BJ (cell line): ENCODE measurements around the gene HTRA2. TPM values are rescaled to one million over a fixed set of nuclear protein-coding genes. Genes with fewer than 3 reads are reported as not detected.

ENCODE experiments used
- CTCF ChIA-PET: fragments of 350-600 bp; formaldehyde crosslinking; extraction: SDS; loops from one replicate; lab custom pipeline; 2021; ENCODE audit warnings: antibody characterized with exemption, inconsistent platforms; lab: Yijun Ruan, JAX
- POLR2A ChIA-PET: fragments of 300-600 bp; sonication (Branson Sonifier 250); formaldehyde crosslinking; extraction: SDS; loops from one replicate; lab custom pipeline; 2021; ENCODE audit warnings: antibody characterized with exemption; lab: Charles Lee
- DNase-seq: peaks from one replicate; pipeline ENCODE4 v3.0.0-alpha.2; 2011; ENCODE audit warnings: low read depth
- H3K27me3 ChIP-seq: 2 replicates; pipeline ENCODE4 v1.6.0; 2011; ENCODE audit warnings: low read length; ENCODE audit not compliant: control insufficient read depth, insufficient read depth
- H3K36me3 ChIP-seq: 2 replicates; pipeline ENCODE4 v1.5.1; 2011; ENCODE audit warnings: low read length; ENCODE audit not compliant: control insufficient read depth, insufficient read depth
- H3K4me3 ChIP-seq: 2 replicates; pipeline ENCODE4 v1.5.1; 2011; ENCODE audit warnings: low read depth, mild to moderate bottlenecking, control low read depth, low read length
- CTCF ChIP-seq: IDR thresholded peaks from 2 replicates; pipeline ENCODE4 v1.5.1; 2011; ENCODE audit warnings: low read depth, mild to moderate bottlenecking, control low read depth, inconsistent platforms, low read length, moderate library complexity; ENCODE audit not compliant: insufficient read depth
- polyA plus RNA-seq: library from polyadenylated mRNA; depleted of rRNA; stranded (reverse); fragments of >200 nt; gene quantifications from 2 replicates; pipeline ENCODE4 v1.2.3, GENCODE V29; 2011

HTRA2 gene
- polyA plus RNA-seq, 1 experiment: 36.1 TPM

GRCh38 chr2:74544634-74545033 lies 14.9 kb downstream of the HTRA2 start:
- ChIA-PET POLR2A (no interaction called here), CTCF (interaction anchor here (0.8 to 1.2 kb wide), 3 partner anchors 11 to 57 kb away, joined by 3 to 4 read pairs (median 3); no protein-coding TSS in a partner anchor)
- TF ChIP-seq CTCF: peak; percentile 9; the same call in 1 of the 2 replicates
- H3K27me3 ChIP-seq: no peaks in the 10 kb centered on the region
- no peak for DNase-seq
- peaks cover 4% of the 10 kb centered on the region; the same call in 1 of the 2 replicates for H3K36me3 ChIP-seq
- no peak overlapping the region for H3K4me3 ChIP-seq

GRCh38 chr2:74546004-74546403 lies 16.3 kb downstream of the HTRA2 start:
- DNase-seq: no peak
- Histone ChIP-seq H3K27me3 (no peaks in the 10 kb centered on the region), H3K4me3 (no peak overlapping the region), H3K36me3 (no peaks in the 10 kb centered on the region)
- TF ChIP-seq CTCF: no peak
- ChIA-PET POLR2A (no interaction called here), CTCF (no interaction called here)

GRCh38 chr2:74548285-74548899 lies 18.7 kb downstream of the HTRA2 start:
- Histone ChIP-seq H3K27me3 (no peaks in the 10 kb centered on the region), H3K36me3 (no peaks in the 10 kb centered on the region), H3K4me3 (peak overlapping the region; percentile 42)
- ChIA-PET POLR2A (no interaction called here), CTCF (interaction anchor here (1.5 kb wide), 1 partner anchor 15 kb away, joined by 4 read pairs; no protein-coding TSS in a partner anchor)
- no peak for DNase-seq
- TF ChIP-seq CTCF: no peak

- ChIA-PET POLR2A (no interaction called here), CTCF (interaction anchor here (1.0 to 1.4 kb wide), 2 partner anchors 41 to 66 kb away, joined by 3 to 4 read pairs; partner anchors contain the start of genes CCDC142 and TTC31)
- Histone ChIP-seq H3K27me3 (no peaks in the 10 kb centered on the region), H3K4me3 (peak overlapping the region; percentile 42), H3K36me3 (no peaks in the 10 kb centered on the region)
- no peak for TF ChIP-seq CTCF
- no peak for DNase-seq
Observed at GRCh38 chr2:74548900-74549826, 19.4 kb downstream of the HTRA2 start.

- CTCF ChIA-PET: interaction anchor here (0.7 to 1.4 kb wide), 3 partner anchors 37 to 67 kb away, joined by 3 to 5 read pairs (median 4); partner anchors contain the start of genes CCDC142 and TTC31
- no peak for DNase-seq
- no peak for TF ChIP-seq CTCF
- Histone ChIP-seq H3K4me3 (no peak overlapping the region), H3K36me3 (no peaks in the 10 kb centered on the region), H3K27me3 (no peaks in the 10 kb centered on the region)
- POLR2A ChIA-PET: no interaction called here
Observed at GRCh38 chr2:74550231-74550630, 20.5 kb downstream of the HTRA2 start.
